DMS114 treated with DMSO at 0.1 percent for 48 hours (cell line): Measurements from ENCODE around the gene RPS19BP1.

ENCODE experiments used
- DNase-seq: peaks from one replicate; lab custom pipeline; 2025; ENCODE audit not compliant: unreplicated experiment; lab: John Stamatoyannopoulos, UW

Gene RPS19BP1

GRCh38 chr22:39490966-39491680, 41.4 kb downstream of the RPS19BP1 start:
- no peak for DNase-seq

GRCh38 chr22:39490135-39490798, 42.3 kb downstream of the RPS19BP1 start:
- DNase-seq = peak; percentile 37

GRCh38 chr22:39489094-39490068, 43.2 kb downstream of the RPS19BP1 start:
- no peak for DNase-seq

- DNase-seq = no peak
These were observed 43.9 kb downstream of the RPS19BP1 start for GRCh38 chr22:39488563-39489083.

- DNase-seq = no peak
These were observed 44.6 kb downstream of the RPS19BP1 start for GRCh38 chr22:39487826-39488520.

GRCh38 chr22:39486951-39487825, 45.4 kb downstream of the RPS19BP1 start:
- DNase-seq = no peak

- no peak for DNase-seq
These were observed 49.8 kb downstream of the RPS19BP1 start for GRCh38 chr22:39482768-39483167.

GRCh38 chr22:39481595-39481994, 51.0 kb downstream of the RPS19BP1 start:
- DNase-seq = no peak

- DNase-seq = no peak
These were observed 51.5 kb downstream of the RPS19BP1 start for GRCh38 chr22:39481054-39481453.

GRCh38 chr22:39480557-39480956, 52.0 kb downstream of the RPS19BP1 start:
- DNase-seq = no peak

- DNase-seq = no peak
These were observed 53.3 kb downstream of the RPS19BP1 start for GRCh38 chr22:39479254-39479653.
